NCI-H1105 (cell line): Measurements from ENCODE around the gene C6orf15.

Experiments
- DNase-seq: peaks from one replicate; lab custom pipeline; 2025; lab: John Stamatoyannopoulos, UW

C6orf15 gene

DNA sequence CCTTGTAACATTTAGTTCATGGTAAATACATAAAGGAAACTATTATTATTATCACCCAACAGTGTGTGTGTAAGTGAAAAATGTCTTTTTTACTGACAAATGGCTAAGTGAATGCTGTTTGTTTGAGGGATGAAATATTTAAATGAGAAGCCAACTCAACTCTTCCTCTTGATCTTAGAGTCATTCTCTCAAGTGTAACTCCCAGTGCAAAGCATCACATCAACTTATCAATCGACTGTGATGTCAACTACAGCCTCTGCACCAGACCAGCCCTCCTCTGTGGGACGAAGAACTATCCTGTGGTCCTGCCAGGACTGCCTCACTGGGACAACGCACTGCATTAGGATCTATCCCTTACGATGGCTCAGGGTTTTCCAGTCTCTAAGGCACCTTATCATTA, 5.3 kb downstream of the C6orf15 start:
- DNase-seq, result no peak

GRCh38 chr6:31103136-31103535, 9.2 kb downstream of the C6orf15 start:
- DNase-seq, result no peak

DNA sequence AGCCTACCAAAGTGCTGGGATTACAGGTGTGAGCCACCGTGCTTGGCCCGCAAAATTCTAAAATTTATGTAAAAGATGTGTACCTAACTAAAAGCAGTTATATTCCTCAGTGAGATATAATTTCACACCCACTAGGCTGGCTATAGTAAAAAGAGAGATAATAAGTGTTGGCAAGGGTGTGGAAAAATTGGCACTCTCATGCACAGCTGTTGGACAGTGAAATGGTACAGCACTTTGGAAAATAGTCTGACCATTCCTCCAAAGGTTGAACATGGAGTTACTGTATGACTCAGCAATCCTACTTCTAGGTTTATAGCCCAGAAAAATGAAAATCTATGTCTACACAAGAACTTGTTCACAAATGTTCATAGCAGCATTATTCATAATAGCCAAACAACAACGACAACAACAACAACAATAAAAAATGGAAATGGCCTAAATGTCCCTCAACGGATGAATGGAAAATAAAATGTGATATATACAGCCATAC, 13.9 kb downstream of the C6orf15 start:
- DNase-seq, result no peak

GRCh38 chr6:31096656-31097055, 15.7 kb downstream of the C6orf15 start:
- DNase-seq, result no peak

DNA sequence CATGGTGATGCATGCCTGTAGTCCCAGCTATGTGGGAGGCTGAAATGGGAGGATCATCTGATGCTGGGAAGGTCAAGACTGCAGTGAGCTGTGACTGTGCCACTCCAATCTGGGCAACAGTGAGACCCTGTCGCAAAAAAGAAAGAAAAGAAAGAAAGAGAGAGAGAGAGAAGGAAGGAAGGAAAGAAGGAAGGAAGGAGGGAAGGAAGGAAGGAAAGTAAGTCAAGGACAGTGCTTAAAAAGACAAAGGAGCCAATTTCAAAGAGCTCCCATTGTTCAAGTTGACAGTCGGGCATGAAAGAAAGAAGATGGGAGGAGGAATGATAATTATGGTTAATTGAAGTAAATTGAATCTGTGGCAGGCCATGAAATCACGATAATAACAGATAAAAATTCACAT, 16.2 kb downstream of the C6orf15 start:
- no peak for DNase-seq

- no peak for DNase-seq
These were observed 17.9 kb downstream of the C6orf15 start for GRCh38 chr6:31094389-31094881.

- DNase-seq, result no peak
These were observed 19.4 kb downstream of the C6orf15 start for GRCh38 chr6:31092769-31093505.

- DNase-seq, result no peak
These were observed 20.1 kb downstream of the C6orf15 start for GRCh38 chr6:31092238-31092637.

DNA sequence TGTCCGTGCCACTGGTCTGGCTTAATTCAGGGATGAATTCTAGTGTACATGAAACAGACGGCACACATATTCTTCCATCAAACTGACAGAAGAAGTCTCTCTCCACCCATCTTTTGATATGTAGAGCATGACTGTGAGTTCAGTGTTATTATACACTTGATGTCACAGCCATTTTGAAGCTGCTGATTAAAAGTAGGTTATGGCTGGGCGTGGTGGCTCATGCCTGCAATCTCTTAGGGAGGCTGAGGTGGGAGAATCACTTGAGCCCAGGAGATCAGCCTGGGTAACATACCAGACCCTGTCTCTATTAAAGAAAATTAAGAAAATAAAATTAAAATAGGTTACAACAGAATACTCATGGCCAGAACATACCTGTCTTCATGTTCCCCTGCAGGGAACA, 20.7 kb downstream of the C6orf15 start:
- no peak for DNase-seq

- DNase-seq, result no peak
These were observed 21.4 kb downstream of the C6orf15 start for GRCh38 chr6:31090973-31091364.

- no peak for DNase-seq
These were observed 22.0 kb downstream of the C6orf15 start for GRCh38 chr6:31090275-31090972.

GRCh38 chr6:31087494-31088089, 24.8 kb downstream of the C6orf15 start:
- DNase-seq, result peak; percentile 83

- DNase-seq, result no peak
These were observed 25.5 kb downstream of the C6orf15 start for GRCh38 chr6:31086788-31087440.

- no peak for DNase-seq
These were observed 28.5 kb downstream of the C6orf15 start for GRCh38 chr6:31083742-31084354.

DNA sequence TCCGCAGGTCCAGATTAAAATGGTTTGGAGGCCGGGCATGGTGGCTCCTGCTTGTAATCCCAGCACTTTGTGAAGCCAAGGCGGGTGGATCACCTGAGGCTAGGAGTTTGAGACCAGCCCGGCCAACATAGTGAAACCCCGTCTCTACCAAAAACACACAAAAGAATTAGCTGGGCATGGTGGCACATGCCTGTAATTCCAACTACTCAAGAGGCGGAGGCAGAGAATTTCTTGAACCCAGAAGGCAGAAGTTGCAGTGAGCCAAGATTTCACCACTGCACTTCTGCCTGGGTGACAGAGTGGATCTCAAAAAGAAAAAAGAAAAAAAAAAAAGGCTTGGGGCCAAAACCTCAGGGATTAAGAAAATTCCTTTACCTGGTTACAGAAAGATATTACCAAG, 30.5 kb downstream of the C6orf15 start:
- DNase-seq, result no peak

DNA sequence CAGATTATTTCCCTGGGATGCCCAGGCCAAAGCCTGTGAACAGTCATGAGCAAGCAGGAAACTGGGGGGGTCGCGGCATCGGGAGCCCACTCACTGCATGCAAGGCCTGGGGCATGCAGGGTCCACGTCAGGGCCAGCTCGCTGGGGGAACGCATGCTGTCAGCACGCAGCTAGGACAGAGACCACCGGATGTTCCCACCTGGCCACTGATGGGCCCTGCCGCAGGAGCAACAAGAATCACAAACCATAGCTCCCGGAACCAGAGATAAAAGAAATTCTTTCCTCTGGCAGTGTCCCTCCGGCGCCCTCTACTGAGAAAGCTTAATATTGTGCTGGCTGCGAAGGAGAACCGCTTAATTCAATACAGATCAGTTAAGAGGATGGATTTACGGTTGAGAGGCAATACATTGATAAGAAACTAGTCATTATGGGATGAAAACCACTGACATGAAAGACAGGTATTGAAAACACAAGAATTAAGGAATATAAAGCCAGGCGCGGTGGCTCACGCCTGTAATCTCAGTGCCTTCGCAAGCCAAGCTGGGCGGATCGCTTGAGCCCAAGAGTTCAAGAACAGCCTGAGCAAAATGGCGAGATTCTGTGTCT, 32.6 kb downstream of the C6orf15 start:
- peak; percentile 55 for DNase-seq

DNA sequence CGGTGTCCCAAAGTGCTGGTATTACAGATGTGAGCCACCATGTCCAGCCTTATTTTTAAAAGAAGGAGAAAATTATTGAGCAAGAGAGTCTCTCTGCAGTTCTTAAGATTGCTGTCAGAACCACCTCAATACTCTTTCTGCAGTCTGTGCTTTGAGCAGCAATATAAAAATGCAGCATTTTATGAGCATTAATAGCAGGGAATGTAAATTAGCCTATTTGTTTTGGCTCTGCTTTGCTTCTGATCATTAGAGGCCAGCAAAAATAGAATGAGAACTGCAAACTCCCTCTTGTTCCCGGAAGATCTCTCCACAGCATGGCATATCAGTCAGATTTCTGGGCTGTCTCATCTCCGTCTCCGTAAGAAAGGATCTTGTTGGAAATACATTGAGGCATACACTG, 35.8 kb downstream of the C6orf15 start:
- no peak for DNase-seq

GRCh38 chr6:31075528-31075927, 36.8 kb downstream of the C6orf15 start:
- no peak for DNase-seq

GRCh38 chr6:31074401-31074800, 38.0 kb downstream of the C6orf15 start:
- DNase-seq, result no peak

GRCh38 chr6:31070711-31071197, 41.6 kb downstream of the C6orf15 start:
- no peak for DNase-seq

GRCh38 chr6:31068669-31069340, 43.6 kb downstream of the C6orf15 start:
- peak; percentile 81 for DNase-seq
